ENCODE data around the gene ACAA1. TPM values are rescaled to one million over a fixed set of nuclear protein-coding genes. Genes with fewer than 3 reads are reported as not detected.

Gene ACAA1
- total RNA-seq, 1 experiment from 2014 or later: 44.3 TPM

DNA sequence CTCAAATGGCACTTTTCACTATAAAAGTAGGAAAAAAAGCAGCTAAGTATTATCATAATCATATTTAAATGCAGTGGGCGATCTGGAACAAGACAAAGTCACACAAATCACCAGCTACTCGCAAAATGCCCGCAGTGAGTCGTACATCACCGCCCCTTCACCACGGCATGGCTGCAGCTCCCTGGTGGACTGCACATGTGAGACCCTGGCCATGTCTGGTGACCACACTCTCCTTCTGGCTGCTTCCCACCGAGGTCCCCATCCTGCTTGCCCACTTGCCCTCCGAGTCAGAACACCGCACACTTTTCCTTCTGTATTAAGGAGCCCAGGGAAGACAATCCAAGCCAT lies 38.6 kb downstream of the ACAA1 start:
- H3K4me1 Mint-ChIP-seq: peaks cover 30 to 33% of the 10 kb centered on the region in 2 experiments
- Histone ChIP-seq H4K8ac (replicated peaks; ENCODE audit: insufficient read length, low read depth, low read length) (no peak overlapping the region), H3K14ac (ENCODE audit: insufficient read depth, low read length) (no peak overlapping the region), H2BK15ac (ENCODE audit: low read depth, low read length) (no peak overlapping the region), H2AFZ (ENCODE audit: low read length) (no peak overlapping the region), H3K4me1 (ENCODE audit: insufficient read depth, low read length) (peaks cover 3% of the 10 kb centered on the region; the same call in 1 of the 2 replicates), H2BK120ac (ENCODE audit: low read depth, low read length, poor library complexity, severe bottlenecking) (no peak overlapping the region), H2BK20ac (ENCODE audit: low read depth, low read length, poor library complexity, severe bottlenecking) (no peak overlapping the region), H3K27ac (ENCODE audit: insufficient read length, low read depth, low read length) (no peak overlapping the region), H4K5ac (ENCODE audit: insufficient read length, low read depth, low read length) (no peak overlapping the region), H3K23me2 (ENCODE audit: insufficient read length, low read depth, low read length, poor library complexity, severe bottlenecking) (no peaks in the 10 kb centered on the region), H2BK5ac (ENCODE audit: insufficient read length, low read length) (no peak overlapping the region), H3K4ac (ENCODE audit: low read depth, low read length) (no peak overlapping the region), H3K79me1 (ENCODE audit: insufficient read depth, low read depth, low read length, poor library complexity, severe bottlenecking) (no peaks in the 10 kb centered on the region), H2AK5ac (ENCODE audit: insufficient read length, low read length) (no peak overlapping the region), H3K56ac (ENCODE audit: insufficient read length, low read depth, low read length) (no peak overlapping the region), H2BK12ac (ENCODE audit: insufficient read length, low read depth, low read length) (no peak overlapping the region), H4K91ac (ENCODE audit: insufficient read length, low read depth, low read length) (no peak overlapping the region), H3K9ac (ENCODE audit: extremely low read depth, insufficient read length, low read length) (no peak overlapping the region), H3K9me3 (ENCODE audit: control insufficient read depth, low read depth, low read length) (no peaks in the 10 kb centered on the region), H3T11ph (ENCODE audit: low read length) (no peak overlapping the region), H3K18ac (ENCODE audit: insufficient read length, low read depth, low read length) (no peak overlapping the region), H3K79me2 (ENCODE audit: insufficient read depth, low read length) (no peaks in the 10 kb centered on the region), H3K27me3 (ENCODE audit: insufficient read depth, low read length) (no peaks in the 10 kb centered on the region; the same call in 1 of the 2 replicates), H3K4me2 (ENCODE audit: insufficient read depth, insufficient read length, low read length) (no peak overlapping the region), H3K23ac (ENCODE audit: insufficient read length, low read depth, low read length) (no peak overlapping the region), H4K20me1 (ENCODE audit: control insufficient read depth, insufficient read depth, insufficient read length) (no peaks in the 10 kb centered on the region)
- H3K4me3 Mint-ChIP-seq: no peak overlapping the region
- H3K27me3 Mint-ChIP-seq (ENCODE audit: low read depth): peaks cover 17% of the 10 kb centered on the region
- no peak overlapping the region; a peak in 1 of 7 replicates for H3K27ac Mint-ChIP-seq
- TF ChIP-seq, protein P1, sequence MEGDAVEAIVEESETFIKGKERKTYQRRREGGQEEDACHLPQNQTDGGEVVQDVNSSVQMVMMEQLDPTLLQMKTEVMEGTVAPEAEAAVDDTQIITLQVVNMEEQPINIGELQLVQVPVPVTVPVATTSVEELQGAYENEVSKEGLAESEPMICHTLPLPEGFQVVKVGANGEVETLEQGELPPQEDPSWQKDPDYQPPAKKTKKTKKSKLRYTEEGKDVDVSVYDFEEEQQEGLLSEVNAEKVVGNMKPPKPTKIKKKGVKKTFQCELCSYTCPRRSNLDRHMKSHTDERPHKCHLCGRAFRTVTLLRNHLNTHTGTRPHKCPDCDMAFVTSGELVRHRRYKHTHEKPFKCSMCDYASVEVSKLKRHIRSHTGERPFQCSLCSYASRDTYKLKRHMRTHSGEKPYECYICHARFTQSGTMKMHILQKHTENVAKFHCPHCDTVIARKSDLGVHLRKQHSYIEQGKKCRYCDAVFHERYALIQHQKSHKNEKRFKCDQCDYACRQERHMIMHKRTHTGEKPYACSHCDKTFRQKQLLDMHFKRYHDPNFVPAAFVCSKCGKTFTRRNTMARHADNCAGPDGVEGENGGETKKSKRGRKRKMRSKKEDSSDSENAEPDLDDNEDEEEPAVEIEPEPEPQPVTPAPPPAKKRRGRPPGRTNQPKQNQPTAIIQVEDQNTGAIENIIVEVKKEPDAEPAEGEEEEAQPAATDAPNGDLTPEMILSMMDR (conservative IDR thresholded peaks at IDR 0.05): no peak
- no peaks in the 10 kb centered on the region; a peak in 1 of 5 replicates for H3K9me3 Mint-ChIP-seq
- no peaks in the 10 kb centered on the region for H3K36me3 Mint-ChIP-seq (ENCODE audit: insufficient read depth in 1 of 3, low read depth in 3 of 3)
- no peak for DNase-seq
- WGBS (ENCODE audit: extremely low coverage, insufficient read length, low lambda C conversion rate): no CpG with 5 or more reads among the region's 9 CpGs
